GM19468 (cell line): ENCODE results near the gene MOB1A.

Source experiments
- ATAC-seq: cut with Tn5 transposase; IDR thresholded peaks from one replicate; pipeline ENCODE4 v1.9.1; 2021; ENCODE audit warnings: mild to moderate bottlenecking, moderate library complexity, moderate number of reproducible peaks; ENCODE audit not compliant: unreplicated experiment; ENCODE audit errors: extremely low read depth

The MOB1A gene

DNA sequence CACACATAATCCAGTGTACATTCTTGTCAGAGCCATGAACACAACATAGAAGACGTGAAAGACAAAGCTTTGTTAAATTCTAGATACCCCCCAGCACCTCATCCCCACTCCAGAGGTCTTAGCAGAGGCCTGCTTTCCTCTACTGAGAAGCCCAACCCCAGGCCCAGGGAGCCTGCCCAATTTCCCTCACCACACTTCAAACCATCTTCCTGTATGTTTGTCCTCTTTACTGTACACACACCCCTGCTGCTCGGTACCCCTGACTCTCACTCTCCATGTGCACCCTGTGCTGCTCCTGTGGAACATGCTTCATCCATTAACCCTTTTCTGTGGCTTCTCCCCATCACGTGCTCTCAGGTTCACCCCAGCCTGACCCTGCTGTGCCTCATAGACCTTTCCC lies 68.1 kb downstream of the MOB1A start:
- ATAC-seq: no peak

DNA sequence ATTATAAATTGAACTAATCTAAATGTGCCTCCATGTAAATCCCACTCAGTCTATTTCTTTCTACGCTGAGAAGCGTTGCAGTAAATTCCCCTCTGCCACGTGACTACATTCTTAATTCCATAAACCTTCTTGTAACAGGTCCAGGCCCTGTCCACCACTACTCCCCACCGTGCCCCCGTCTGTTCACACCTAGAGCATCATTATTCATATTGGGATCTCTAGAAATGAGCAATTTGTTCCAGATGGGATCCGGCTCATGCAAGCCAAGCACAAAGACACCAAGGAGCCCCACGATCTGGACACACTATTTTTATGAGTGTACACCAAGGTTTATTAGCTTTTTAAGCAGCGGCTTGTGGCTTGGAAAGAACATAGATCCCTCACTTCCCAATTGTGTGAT lies 69.1 kb downstream of the MOB1A start:
- no peak for ATAC-seq

DNA sequence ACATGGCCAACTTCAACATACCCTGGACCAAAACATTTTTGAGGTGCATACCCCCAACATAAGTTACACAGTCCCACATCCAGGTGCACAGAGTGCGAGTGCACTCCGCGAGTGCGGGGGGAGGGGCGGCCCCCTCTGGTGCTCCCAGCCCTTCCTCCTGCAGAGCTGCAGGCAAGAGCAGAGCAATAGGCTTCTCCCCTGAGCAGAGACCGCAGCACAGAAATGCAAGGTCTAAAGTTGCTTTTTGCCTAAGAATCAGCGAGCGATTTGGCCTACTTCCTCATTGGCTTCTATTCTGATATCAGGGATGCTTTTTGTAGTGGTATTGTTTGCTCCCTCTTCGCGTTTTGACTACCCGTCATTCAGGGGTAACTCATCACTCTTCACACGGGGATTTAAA lies 71.6 kb downstream of the MOB1A start:
- ATAC-seq: no peak

DNA sequence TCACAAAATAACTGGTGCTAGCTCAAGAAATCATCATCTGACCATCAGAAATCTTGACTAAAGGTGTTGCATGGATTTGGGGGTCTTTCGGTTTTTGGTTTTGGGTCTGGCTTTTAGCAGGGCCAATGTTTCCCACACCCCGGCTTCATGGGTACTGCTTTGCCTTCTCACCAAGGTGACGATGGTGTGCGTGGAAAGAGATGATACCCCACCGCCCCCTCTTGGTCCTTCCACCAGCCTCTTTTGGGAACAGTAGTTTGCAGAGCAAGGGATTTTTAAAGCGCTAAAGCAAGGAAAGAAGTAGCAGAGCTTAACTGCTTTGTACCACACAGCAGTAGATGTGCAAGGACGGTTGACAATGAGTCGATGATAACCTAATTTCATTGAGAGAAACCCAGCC lies 73.3 kb downstream of the MOB1A start:
- ATAC-seq: no peak

DNA sequence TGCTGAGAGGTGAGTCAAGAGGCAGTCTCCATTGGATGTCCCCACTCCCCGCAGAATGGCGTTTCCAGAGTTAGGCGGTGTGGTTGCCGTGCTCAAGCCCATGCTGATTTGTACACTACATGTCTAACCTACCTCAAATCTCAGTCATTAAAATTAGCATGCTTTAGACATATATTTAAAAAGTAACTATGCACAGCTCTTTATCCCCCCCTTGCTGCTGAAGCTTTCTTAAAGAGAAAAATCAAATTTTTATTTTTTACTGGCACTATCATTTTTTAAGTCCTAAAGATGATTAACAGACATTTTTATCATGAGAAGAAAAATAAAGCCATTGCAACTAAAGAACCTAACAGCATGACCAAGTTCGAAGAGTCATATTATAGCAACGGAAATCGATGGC lies 73.8 kb downstream of the MOB1A start:
- ATAC-seq: no peak

DNA sequence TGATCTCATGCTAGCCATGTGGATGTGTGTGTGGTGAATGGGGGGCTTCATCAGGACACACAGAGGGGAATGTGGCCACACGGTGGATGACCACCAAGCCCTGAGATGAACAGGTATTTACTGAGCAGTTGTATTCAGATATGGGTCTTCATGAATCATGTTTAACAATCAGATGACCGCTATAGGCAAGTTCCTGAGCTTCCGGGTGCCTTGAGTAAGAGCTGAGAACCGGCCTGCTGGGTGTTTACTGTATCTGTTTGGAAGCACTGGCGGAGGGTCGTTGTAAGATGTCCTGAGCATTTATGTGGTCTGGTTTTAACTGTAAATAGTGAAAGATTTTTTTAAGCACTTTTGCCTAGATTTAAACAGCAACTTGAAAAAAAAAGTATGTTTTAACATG lies 74.9 kb downstream of the MOB1A start:
- ATAC-seq: no peak
